ENCODE results near the gene B4GALT4.
"Not testable (repeated sequence)": the region's sequence is repeated elsewhere in the genome, so short reads cannot be mapped to it uniquely, and the experiment has no call there.

DNA sequence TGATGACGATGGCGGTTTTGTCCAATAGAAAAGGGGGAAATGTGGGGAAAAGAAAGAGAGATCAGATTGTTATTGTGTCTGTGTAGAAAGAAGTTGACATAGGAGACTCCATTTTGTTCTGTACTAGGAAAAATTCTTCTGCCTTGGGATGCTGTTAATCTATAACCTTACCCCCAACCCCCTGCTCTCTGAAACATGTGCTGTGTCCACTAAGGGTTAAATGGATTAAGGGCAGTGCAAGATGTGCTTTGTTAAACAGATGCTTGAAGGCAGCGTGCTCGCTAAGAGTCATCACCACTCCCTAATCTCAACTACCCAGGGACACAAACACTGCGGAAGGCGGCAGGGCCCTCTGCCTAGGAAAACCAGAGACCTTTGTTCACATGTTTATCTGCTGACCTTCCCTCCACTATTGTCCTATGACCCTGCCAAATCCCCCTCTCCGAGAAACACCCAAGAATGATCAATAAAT is 2.4 kb upstream of the B4GALT4 start:
- TF ChIP-seq PPARA (CRISPR knock-in tag; IDR thresholded peaks at IDR 0.05; ENCODE audit: borderline replicate concordance); RARB (CRISPR knock-in tag; IDR thresholded peaks at IDR 0.05); ESRRG (CRISPR knock-in tag; IDR thresholded peaks at IDR 0.05); ZNF565 (CRISPR knock-in tag; conservative IDR thresholded peaks at IDR 0.05; ENCODE audit: low read depth): not testable (repeated sequence)
- TF ChIP-seq, protein P1, sequence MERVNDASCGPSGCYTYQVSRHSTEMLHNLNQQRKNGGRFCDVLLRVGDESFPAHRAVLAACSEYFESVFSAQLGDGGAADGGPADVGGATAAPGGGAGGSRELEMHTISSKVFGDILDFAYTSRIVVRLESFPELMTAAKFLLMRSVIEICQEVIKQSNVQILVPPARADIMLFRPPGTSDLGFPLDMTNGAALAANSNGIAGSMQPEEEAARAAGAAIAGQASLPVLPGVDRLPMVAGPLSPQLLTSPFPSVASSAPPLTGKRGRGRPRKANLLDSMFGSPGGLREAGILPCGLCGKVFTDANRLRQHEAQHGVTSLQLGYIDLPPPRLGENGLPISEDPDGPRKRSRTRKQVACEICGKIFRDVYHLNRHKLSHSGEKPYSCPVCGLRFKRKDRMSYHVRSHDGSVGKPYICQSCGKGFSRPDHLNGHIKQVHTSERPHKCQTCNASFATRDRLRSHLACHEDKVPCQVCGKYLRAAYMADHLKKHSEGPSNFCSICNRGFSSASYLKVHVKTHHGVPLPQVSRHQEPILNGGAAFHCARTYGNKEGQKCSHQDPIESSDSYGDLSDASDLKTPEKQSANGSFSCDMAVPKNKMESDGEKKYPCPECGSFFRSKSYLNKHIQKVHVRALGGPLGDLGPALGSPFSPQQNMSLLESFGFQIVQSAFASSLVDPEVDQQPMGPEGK (CRISPR knock-in tag; IDR thresholded peaks at IDR 0.05; ENCODE audit: borderline replicate concordance): not testable (repeated sequence)
